DMS153 treated with DMSO at 0.1 percent for 48 hours (cell line): ENCODE results near the gene KMT2E.
"Not testable (repeated sequence)": the region's sequence is repeated elsewhere in the genome, so short reads cannot be mapped to it uniquely, and the experiment has no call there.

ENCODE experiments used
- DNase-seq: peaks from one replicate; lab custom pipeline; 2025; ENCODE audit not compliant: unreplicated experiment; lab: John Stamatoyannopoulos, UW

The KMT2E gene

DNA sequence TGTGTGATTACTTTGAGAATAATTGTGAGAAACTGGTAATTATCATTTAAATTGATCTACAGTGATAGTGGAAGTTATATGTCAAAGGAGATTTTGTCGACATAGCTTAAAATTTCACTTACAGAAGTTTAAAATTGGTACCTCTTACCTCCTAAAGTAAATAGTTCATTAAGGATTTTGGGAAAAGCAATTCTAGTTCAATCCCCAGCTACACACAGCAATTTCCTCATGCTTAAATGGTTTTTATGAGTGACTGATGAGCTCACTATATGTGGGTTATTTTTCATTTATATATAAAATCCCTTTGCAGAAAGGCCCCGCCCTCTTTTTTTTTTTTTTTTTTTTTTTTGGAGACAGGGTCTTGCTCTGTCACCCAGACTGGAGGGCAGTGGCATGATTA is 12.7 kb downstream of the KMT2E start:
- DNase-seq = no peak

DNA sequence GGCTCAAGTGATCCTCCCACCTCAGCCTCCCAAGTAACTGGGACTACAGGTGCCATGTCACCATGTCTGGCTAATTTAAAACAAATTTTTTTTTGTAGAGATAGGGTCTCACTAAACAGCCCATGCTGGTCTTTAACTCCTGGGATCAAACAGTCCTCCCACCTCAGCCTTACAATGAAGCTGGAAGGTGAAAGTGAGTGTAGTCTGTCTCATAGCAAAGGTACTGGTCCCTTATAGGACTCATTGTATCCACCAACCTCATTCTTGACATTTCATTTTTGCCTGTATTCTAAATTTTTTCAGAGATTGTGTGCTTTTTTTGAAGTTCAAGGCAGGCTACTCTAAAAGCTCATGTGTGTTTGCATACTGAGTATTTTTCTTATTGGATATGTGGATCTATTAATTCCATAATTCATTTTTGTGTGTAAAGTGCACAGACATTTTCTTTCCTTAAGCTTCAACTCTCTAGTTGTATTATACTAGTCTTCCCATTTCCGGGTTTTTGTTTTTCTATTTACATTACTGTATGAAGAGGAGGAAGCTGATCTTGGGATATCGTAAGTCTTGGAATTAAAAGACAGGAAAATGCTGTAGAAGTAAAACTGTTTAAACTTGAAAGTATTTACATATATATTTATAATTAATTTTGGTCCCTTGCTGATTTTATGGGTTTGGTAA is 13.3 kb downstream of the KMT2E start:
- no peak for DNase-seq

DNA sequence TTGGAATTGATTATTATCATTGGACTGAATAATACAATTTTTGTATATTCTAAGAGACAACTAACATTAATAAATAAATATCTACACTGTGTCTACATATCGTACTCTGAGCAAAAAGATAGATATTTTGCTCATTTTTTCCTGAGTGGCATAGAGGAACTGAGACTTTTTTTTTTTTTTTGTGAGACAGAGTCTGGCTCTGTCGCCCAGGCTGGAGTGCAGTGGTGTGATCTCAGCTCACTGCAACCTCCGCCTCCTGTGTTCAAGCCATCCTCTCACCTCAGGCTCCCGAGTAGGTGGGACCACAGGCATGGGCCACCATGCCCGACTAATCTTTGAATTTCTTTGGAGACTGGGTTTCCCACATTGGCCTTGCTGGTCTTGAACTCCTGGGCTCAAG is 14.0 kb downstream of the KMT2E start:
- no peak for DNase-seq

DNA sequence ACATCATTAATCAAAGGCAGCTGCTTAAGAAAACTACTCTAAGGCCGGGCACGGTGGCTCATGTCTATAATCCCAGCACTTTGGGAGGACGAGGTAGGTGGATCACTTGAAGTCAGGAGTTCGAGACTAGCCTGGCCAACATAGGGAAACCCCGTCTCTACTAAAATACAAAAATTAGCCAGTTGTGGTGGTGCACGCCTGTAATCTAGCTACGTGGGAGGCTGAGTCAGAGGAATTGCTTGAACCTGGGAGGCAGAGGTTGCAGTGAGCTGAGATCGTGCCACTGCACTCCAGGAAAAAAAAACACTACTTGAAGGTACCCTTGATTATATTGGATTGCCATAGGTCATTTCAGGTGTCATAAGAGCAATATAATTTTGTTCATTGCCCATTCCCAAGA is 14.9 kb downstream of the KMT2E start:
- not testable (repeated sequence) for DNase-seq

DNA sequence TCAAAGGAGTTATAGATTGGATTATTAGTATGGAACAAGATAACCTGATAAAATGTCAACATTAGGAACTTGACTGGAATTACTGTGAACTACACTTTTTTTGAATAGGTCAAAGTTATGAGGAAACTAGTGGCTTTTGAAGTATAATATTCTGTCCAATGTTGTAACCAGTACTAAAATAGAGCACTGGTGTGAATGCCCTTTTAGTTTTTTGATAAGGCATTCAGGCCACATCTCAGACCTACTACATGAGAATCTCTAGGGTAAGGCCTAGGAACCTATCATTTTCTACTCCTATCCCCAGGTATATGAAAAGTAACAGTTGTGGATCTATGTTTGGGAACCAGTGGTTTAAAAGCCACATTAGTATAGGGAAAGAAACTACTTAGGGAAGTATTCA is 16.4 kb downstream of the KMT2E start:
- no peak for DNase-seq

DNA sequence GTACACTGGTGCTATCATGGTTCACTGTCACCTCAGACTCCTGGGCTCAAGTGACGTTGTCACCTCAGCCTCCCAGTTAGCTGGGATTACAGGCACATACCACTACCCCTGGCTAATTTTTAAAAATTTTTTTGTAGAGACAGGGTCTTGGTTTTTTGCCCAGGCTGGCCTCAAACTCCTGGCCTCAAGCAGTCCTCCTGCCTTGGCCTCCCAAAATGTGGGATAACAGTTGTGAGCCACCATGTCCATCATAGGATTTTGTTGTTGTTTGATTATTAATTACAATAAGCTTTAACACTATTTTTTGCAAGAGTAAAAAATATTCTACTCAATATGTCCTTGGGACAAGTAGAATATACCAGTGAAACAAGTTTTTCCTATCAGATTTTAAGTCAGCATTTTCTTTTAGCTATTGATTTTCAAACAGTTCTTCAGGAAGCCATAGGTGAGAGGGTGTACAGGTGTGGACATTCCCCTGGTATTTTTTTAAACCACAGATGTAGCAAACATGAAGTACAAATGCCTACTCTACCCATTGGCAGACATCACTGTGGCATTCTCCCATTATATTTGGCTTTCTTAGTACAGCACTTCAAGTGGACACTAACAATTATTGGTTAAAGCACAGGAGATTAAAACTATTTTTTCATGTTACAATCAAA is 18.7 kb downstream of the KMT2E start:
- no peak for DNase-seq

DNA sequence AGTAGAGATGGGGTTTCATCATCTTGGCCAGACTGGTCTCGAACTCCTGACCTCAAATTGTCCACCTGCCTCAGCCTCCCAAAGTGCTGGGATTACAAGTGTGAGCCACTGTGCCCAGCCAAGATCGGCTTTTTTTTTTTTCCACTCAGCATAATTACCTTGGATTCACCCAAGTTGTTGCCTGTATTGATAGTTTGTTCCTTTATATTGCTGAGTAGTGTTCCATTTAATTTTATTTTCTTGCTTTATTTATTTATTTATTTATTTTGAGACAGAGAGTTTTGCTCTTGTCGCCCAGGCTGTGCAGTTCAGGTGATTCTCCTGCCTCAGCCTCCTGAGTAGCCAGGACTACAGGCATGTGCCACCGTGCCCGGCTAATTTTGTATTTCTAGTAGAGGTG is 21.3 kb downstream of the KMT2E start:
- DNase-seq = no peak

DNA sequence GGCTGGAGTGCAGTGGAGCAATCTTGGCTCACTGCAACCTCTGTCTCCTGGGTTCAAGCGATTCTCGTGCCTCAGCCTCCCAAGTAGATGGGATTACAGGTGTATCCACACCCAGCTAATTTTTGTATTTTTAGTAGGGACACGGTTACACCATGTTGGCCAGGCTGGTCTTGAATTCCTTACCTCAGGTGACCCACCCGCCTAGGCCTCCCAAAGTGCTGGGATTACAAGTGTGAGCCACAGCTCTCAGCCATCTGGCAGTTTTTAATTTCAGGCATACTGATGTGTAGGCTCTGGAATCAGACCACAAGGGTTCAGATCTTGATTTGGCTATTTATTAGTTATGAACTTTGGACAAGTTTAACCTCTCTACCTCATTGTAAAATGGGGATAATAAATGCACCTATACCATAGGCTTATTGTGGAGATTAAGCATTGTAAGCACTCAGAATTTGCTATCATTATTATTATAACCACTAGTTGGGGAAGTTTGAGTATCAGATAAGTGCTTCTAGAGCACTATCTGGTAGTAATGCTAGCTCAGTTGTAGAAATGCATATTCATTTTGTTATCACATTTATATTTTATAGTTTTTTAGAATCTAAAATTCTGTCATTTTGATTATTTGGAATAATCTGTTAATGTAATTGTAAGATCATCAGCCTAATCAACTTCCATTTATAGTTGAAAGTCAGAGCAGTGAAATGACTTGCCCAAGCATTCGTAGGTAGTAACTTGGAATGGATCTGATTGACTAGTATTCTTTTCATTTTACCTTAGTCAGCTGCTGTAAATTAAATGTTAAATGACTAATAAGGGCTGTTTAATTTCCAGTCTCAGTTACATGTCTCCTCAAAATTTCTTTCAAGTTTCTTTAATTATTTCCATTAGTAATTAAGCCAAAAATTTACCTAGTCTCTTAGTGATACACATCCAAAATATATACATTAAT is 22.5 kb downstream of the KMT2E start:
- DNase-seq = no peak

DNA sequence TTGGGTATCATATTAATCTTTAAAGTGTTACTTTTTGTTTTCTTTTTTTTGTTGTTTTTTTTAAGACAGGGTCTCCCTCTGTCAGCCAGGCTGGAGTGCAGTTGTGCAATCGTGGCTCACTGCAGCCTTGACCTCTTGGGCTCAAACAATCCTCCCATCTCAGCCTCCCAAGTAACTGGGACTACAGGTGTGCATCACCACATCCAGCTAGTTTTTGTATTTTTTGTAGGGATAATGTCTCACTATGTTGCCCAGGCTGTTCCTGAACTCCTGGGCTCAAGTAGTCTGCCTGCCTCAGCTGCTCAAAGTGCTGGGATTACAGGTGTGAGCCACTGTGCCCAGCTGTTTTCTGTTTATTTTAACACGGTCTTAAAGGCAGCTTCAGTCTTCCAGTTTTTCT is 23.3 kb downstream of the KMT2E start:
- no peak for DNase-seq

DNA sequence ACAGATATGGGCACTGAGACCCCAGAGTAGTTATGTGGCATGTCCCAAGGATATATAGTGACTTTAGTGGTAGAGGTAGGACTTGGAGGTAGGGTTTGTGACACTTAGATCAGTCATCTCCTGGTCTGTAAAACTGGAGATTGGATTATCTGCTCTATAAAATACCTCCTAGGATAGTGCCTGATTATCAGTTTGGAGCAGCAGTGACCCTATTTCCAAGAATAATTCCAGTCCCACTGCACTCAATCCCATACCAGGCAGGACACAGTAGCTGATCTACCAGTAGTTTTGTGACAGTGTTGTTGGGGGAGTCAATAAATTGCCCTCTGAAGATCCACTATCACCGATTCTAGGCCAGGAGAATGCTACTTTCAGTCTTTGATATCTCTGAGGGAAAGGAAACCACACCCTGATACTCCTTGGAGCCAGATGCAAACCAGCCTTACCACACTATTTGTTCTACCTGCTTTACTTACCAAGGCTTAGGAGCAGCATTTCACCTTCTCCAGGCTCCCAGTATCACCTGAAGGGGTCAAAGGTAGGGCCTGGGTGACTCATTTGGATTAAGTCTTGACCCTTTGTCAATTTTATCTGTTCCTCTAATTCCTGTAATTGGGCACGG is 30.6 kb downstream of the KMT2E start:
- no peak for DNase-seq

DNA sequence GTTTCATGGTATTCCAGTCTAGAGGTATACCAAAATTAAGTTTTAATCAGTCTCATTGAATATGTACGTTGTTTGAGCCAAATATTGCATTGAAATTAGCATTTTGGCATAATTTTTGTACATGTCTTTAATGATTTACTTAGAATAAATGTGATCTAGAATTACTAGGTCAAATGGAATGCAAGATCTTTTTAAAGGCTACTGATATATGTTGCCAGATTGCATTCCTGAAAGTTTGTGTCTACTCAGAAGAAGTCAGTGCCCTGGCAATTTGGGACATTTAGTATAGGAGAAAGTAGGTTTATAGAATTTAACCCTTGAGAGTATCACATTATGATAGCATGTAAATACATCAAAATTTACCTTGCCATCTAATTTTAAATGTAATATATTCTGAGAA is 32.4 kb downstream of the KMT2E start:
- DNase-seq = no peak

DNA sequence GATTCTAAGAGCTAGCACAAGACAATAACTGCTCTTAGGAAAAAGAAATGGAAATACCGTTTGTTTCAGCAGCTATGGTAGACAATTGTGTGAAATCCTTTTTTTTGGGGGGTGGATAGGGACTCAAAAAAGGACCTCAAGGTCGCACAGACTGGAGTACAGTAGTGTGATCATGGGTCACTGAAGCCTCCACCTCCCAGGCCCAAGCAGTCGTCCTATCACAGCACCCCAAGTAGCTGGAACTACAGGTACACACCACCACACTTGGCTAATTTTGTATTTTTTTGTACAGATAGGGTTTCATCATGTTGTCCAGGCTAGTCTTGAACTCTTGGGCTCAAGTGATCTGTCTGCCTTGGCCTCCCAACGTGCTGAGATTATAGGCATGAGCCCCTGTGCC is 33.9 kb downstream of the KMT2E start:
- DNase-seq = no peak

DNA sequence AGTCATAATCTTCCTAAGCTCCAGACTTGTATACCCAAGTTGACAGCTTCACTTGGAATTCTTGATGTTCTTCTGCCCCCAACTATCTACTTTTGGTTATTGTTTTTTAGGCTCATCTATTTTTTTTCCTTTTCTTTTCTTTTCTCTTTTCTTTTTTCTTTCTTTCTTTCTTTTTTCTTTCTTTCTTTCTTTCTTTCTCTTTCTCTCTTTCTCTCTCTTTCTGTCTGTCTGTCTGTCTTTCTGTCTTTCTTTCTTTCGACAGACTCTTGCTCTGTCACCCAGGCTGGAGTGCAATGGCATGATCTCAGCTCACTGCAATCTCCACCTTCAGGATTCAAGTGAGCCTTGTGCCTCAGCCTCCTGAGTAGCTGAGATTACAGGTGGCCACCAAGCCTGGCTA is 36.5 kb downstream of the KMT2E start:
- no peak for DNase-seq

DNA sequence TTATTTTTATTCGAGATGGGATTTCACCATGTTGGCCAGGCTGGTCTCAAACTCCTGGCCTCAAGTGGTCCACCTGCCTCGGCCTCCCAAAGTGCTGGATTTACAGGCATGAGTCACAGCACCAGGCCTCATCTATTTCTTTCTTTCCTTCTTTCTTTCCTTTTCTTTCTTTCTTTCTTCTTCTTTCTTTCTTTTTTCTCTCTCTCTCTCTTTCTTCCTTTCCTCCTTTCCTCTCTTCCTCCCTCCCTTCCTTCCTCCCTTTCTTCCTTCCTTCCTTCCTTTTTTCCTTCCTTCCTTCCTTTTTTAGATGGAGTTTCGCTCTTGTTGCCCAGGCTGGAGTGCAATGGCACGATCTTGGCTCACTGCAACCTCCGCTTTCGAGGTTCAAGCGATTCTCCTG is 36.9 kb downstream of the KMT2E start:
- DNase-seq = not testable (repeated sequence)

DNA sequence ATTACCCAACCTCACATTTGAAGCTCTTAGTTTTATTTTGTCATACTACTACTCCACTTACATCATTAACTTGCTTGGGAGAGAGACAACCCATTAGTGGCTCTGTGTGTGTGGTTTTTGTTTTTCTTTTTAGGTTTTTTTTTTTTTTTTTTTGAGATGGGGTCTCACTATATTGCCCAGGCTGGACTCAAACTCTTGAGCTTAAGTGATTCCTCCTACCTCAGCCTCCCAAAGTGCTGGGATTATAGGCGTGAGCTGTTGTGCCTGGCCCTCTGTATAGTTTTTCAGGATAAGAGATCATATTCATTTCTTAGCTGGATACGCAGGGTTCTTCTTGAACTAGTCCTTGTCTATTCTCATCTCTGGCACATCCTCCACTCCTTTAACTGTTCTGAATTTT is 41.1 kb downstream of the KMT2E start:
- no peak for DNase-seq

DNA sequence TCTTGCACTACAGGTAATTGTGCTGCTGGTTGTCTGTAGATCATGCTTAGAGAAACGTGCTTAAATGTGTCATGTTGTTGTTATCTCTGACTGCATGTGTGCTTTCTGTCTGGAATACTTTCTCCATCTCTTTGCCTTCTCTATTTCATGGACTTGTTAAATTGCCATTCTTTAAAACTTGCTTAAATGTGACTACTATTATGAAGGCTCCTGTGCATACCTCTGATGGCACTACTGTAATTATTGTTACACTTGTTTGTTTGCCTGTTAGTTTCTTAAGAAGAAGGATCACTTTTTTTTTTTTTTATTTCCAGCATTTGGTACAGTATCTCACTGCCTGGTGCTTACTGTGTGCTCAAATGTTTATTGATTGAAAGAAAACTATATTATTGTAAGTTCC is 41.6 kb downstream of the KMT2E start:
- no peak for DNase-seq

DNA sequence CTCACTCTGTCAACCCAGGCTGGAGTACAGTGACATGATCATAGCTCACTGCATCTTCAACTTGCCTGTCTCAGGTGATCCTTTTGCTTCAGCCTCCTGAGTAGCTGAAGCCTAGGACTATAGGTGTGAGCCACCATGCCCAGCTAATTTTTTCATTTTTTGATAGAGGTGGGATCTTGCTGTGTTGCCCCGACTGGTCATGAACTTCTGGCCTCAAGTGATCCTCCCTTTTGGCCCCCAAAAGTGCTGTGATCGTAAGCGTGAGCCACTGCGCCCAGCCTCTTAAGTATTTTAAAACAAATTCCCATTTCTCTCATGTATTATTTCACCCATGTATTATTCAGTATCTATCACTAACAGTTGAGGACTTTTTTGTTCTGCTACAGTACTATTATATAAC is 43.5 kb downstream of the KMT2E start:
- no peak for DNase-seq

DNA sequence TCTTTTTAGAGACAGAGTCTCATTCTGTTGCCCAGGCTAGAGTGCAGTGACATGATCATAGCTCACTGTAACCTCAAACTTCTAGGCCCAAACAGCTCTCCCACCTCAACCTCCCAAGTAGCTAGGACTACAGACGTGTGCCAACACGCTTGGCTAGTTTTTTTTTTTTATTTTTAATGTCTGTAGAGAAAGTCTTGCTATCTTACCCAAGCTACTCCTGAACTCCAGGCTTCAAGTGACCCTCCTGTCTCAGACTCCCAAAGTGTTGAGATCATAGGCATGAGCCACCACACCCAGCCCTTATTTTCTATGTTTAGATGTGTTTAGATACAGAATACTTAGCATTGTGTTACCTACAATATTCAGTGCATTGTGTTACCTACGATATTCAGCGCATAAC is 46.4 kb downstream of the KMT2E start:
- no peak for DNase-seq

DNA sequence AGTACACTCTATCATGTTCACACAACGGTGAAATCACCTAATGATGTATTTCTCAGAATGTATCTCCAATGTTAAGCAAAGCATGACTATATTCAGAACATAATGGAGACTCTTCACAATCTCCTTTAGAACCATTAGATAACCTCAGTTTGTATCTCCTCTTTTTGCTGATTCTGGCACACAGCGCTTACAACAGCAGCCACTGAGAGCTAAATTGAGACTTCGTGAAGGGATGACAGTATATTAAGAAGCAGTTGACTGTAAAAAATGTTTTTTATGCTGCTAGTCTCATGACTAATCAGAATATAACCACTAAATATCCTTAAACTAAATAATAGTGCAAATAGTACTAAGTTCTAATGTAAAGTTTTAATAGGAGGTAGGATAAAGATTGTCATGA is 46.9 kb downstream of the KMT2E start:
- DNase-seq = no peak

DNA sequence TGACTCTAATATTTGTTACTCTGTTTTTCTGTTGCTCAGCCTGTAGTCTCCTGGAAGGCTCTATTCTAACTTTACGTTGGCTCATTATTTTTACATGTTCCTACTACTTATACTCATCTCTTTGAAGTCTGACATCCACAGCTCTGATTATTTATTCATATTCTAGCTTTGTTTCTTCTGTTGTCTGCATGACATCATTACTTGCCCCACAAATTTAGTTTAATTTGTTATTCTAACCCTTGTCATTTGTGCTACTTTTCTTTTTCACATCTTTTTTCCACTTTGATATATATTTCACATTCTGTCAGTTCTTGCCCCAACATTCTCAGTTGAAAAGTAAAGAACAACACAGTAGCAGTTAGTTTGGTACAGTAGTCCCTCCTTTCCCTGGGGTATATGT is 51.1 kb downstream of the KMT2E start:
- DNase-seq = no peak

DNA sequence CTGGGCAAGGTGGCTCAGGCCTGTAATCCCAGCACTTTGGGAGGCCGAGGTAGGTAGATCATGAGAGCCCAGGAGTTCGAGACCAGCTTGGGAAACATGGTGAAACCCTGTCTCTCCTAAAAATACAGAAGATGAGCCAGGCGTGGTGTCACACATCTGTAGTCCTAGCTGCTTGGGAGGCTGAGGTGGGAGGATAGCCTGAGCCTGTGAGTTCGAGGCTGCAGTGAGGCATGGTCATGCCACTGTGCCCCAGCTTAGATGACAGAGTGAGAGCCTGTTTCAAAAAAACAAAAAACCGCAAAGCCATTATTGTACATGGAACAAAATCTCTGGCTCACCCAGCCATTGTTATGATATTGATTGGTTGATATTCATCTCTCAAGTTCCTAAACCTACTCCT is 53.7 kb downstream of the KMT2E start:
- no peak for DNase-seq

DNA sequence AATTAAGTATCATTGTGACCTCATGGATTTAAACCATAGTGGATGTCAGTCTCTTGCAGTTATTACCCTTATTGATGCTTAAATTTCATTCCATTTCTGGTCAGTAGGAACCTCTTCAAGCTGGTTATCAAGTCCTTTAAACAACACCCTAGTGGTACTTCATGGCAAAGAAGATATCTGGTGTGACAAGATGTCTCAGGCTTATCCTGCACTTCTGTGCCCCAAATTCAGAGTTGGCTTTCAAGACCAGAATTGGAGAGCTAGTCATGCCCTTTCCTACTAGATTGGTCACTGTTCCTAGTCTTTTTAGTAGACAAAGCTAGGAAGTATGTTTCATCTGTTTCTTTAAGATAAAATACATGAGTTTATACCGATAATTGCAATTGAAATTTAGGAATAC is 54.9 kb downstream of the KMT2E start:
- no peak for DNase-seq
